ENCODE results near the gene TRAM2. TPM values are rescaled to one million over a fixed set of nuclear protein-coding genes. Genes with fewer than 3 reads are reported as not detected.
A peak's percentile ranks its signal among the peaks of the same experiment; 100 is the strongest.

The TRAM2 gene
- total and polyA plus RNA-seq, 4 donors: 7.3 to 20.3 (median 13.0) TPM

- no peak for DNase-seq (ENCODE audit: low spot score)
- no peak overlapping the region for H3K27ac ChIP-seq (ENCODE audit: low read depth in 1 of 2, low read length in 2 of 2)
- H3K9ac ChIP-seq (ENCODE audit: low read depth in 1 of 2, low read length in 2 of 2): no peak overlapping the region
- no peaks in the 10 kb centered on the region for H3K9me3 ChIP-seq (ENCODE audit: control insufficient read depth in 4 of 4, low read length in 3 of 4)
- no peak overlapping the region for H3K4me3 ChIP-seq (ENCODE audit: low read depth in 1 of 3, low read length in 3 of 3)
- no peaks in the 10 kb centered on the region for H3K27me3 ChIP-seq (ENCODE audit: control insufficient read depth in 4 of 4, insufficient read depth in 4 of 4, low read length in 3 of 4)
- TF ChIP-seq HNF4A (conservative IDR thresholded peaks at IDR 0.05) (peak in 1 of 2 donors; percentile 24), MAX (IDR thresholded peaks at IDR 0.05) (no peak)
- WGBS: 95% methylated on average over 3 of the region's 3 CpGs
- no peaks in the 10 kb centered on the region for H3K4me1 ChIP-seq (ENCODE audit: control insufficient read depth in 4 of 4, insufficient read depth in 4 of 4, low read length in 3 of 4)
- peaks cover 13 to 33% (median 21%) of the 10 kb centered on the region in 4 donors for H3K36me3 ChIP-seq (ENCODE audit: control insufficient read depth in 4 of 4, insufficient read depth in 3 of 4, low read depth in 1 of 4, low read length in 3 of 4)
These were observed 69.2 kb downstream of the TRAM2 start for GRCh38 chr6:52507557-52508260.

DNA sequence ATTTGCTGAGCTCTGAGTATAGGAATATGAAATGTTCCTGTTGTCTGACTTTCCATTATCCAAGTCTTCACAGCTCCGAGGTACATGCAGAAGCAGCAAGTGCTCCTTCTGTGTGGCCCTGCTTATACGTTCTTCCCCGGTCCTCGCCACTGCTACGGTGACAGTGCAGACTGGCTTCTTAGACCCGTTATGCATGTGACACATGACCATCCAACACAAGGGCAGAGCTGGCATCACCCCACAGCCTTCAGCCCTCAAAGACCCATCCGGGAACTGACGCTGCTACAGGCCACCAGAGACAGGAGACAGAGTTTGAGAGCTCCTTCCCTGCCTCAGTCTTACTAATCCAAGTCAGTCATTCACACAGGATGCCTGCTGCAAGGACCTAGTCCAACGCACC lies 70.4 kb downstream of the TRAM2 start:
- Histone ChIP-seq H3K36me3 (ENCODE audit: control insufficient read depth in 4 of 4, insufficient read depth in 3 of 4, low read depth in 1 of 4, low read length in 3 of 4) (peaks cover 21 to 36% (median 28%) of the 10 kb centered on the region in 4 donors), H3K27ac (ENCODE audit: low read depth in 1 of 2, low read length in 2 of 2) (no peak overlapping the region), H3K4me1 (ENCODE audit: control insufficient read depth in 4 of 4, insufficient read depth in 4 of 4, low read length in 3 of 4) (no peaks in the 10 kb centered on the region), H3K9me3 (ENCODE audit: control insufficient read depth in 4 of 4, low read length in 3 of 4) (no peaks in the 10 kb centered on the region), H3K9ac (ENCODE audit: low read depth in 1 of 2, low read length in 2 of 2) (no peak overlapping the region), H3K27me3 (ENCODE audit: control insufficient read depth in 4 of 4, insufficient read depth in 4 of 4, low read length in 3 of 4) (no peaks in the 10 kb centered on the region), H3K4me3 (ENCODE audit: low read depth in 1 of 3, low read length in 3 of 3) (no peak overlapping the region)
- TF ChIP-seq, protein P1, sequence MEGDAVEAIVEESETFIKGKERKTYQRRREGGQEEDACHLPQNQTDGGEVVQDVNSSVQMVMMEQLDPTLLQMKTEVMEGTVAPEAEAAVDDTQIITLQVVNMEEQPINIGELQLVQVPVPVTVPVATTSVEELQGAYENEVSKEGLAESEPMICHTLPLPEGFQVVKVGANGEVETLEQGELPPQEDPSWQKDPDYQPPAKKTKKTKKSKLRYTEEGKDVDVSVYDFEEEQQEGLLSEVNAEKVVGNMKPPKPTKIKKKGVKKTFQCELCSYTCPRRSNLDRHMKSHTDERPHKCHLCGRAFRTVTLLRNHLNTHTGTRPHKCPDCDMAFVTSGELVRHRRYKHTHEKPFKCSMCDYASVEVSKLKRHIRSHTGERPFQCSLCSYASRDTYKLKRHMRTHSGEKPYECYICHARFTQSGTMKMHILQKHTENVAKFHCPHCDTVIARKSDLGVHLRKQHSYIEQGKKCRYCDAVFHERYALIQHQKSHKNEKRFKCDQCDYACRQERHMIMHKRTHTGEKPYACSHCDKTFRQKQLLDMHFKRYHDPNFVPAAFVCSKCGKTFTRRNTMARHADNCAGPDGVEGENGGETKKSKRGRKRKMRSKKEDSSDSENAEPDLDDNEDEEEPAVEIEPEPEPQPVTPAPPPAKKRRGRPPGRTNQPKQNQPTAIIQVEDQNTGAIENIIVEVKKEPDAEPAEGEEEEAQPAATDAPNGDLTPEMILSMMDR (IDR thresholded peaks at IDR 0.05; ENCODE audit: low read depth, low read length, missing input control): no peak
- TF ChIP-seq RXRA (IDR thresholded peaks at IDR 0.05): no peak
- no peak for TF ChIP-seq HNF4G (IDR thresholded peaks at IDR 0.05)
- TF ChIP-seq TAF1 (conservative IDR thresholded peaks at IDR 0.05): no peak
- TF ChIP-seq, protein P2, sequence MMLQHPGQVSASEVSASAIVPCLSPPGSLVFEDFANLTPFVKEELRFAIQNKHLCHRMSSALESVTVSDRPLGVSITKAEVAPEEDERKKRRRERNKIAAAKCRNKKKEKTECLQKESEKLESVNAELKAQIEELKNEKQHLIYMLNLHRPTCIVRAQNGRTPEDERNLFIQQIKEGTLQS (IDR thresholded peaks at IDR 0.05): no peak
- TF ChIP-seq HNF4A (conservative IDR thresholded peaks at IDR 0.05): no peak
- DNase-seq (ENCODE audit: low spot score): no peak
- 91% methylated on average over 9 of the region's 9 CpGs for WGBS

DNA sequence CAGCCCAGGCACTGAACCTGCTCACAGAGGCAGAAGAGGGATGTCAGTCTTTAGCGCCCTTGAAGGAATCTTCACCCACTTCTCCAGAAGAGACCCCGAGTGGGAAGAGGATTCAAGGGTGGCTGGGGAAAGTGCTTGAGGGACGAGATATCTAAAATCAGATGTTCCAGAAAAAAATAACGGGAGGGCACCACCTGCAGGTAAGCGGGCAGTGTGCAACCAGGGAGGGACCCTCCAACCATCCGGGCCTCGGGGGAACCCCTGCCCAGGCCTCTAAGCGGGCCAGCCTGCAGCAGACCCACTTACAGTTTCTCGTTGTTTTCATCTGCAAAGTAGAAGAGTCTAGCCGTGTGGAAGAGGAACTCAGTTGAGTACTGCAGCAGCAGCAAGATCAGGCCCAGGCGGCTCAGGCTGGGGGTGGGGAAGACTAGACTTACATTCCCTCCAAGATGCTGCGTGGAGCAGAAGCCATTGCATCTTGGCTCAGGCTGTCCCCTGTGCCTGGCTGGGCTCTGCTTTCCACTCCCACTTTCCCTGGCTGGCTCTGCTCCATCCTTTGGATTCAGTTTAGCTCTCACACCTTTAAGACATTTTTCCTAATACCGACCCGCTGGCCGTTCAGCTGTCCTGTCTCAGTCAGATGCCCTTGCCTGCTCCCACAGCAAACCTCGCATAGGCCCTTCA lies 71.0 kb downstream of the TRAM2 start:
- Histone ChIP-seq H3K4me3 (ENCODE audit: low read depth in 1 of 3, low read length in 3 of 3) (no peak overlapping the region), H3K4me1 (ENCODE audit: control insufficient read depth in 4 of 4, insufficient read depth in 4 of 4, low read length in 3 of 4) (no peaks in the 10 kb centered on the region), H3K36me3 (ENCODE audit: control insufficient read depth in 4 of 4, insufficient read depth in 3 of 4, low read depth in 1 of 4, low read length in 3 of 4) (peaks cover 21 to 36% (median 28%) of the 10 kb centered on the region in 4 donors), H3K9me3 (ENCODE audit: control insufficient read depth in 4 of 4, low read length in 3 of 4) (no peaks in the 10 kb centered on the region), H3K9ac (ENCODE audit: low read depth in 1 of 2, low read length in 2 of 2) (no peak overlapping the region), H3K27me3 (ENCODE audit: control insufficient read depth in 4 of 4, insufficient read depth in 4 of 4, low read length in 3 of 4) (no peaks in the 10 kb centered on the region), H3K27ac (ENCODE audit: low read depth in 1 of 2, low read length in 2 of 2) (no peak overlapping the region)
- no peak for DNase-seq (ENCODE audit: low spot score)
- WGBS: 93% methylated on average over 16 of the region's 16 CpGs
- TF ChIP-seq EGR1 (IDR thresholded peaks at IDR 0.05; ENCODE audit: low read depth in 2 of 2) (no peak), FOXA1 (IDR thresholded peaks at IDR 0.05) (no peak), NR2F2 (IDR thresholded peaks at IDR 0.05) (no peak), FOXA2 (IDR thresholded peaks at IDR 0.05) (no peak), YY1 (IDR thresholded peaks at IDR 0.05) (no peak), GABPA (IDR thresholded peaks at IDR 0.05 in 1 of 2, conservative IDR thresholded peaks at IDR 0.05 in 1 of 2) (no peak), SP1 (IDR thresholded peaks at IDR 0.05) (no peak)
- TF ChIP-seq, protein P3, sequence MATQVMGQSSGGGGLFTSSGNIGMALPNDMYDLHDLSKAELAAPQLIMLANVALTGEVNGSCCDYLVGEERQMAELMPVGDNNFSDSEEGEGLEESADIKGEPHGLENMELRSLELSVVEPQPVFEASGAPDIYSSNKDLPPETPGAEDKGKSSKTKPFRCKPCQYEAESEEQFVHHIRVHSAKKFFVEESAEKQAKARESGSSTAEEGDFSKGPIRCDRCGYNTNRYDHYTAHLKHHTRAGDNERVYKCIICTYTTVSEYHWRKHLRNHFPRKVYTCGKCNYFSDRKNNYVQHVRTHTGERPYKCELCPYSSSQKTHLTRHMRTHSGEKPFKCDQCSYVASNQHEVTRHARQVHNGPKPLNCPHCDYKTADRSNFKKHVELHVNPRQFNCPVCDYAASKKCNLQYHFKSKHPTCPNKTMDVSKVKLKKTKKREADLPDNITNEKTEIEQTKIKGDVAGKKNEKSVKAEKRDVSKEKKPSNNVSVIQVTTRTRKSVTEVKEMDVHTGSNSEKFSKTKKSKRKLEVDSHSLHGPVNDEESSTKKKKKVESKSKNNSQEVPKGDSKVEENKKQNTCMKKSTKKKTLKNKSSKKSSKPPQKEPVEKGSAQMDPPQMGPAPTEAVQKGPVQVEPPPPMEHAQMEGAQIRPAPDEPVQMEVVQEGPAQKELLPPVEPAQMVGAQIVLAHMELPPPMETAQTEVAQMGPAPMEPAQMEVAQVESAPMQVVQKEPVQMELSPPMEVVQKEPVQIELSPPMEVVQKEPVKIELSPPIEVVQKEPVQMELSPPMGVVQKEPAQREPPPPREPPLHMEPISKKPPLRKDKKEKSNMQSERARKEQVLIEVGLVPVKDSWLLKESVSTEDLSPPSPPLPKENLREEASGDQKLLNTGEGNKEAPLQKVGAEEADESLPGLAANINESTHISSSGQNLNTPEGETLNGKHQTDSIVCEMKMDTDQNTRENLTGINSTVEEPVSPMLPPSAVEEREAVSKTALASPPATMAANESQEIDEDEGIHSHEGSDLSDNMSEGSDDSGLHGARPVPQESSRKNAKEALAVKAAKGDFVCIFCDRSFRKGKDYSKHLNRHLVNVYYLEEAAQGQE (IDR thresholded peaks at IDR 0.05): no peak
- TF ChIP-seq, protein P2 (IDR thresholded peaks at IDR 0.05): no peak

Data from liver (tissue), 9 donors.